Mesenchymal stem cell (in vitro differentiated cells and primary cell): Measurements from ENCODE around the gene MEF2D.

Experiments
- DNase-seq: peaks from one replicate; pipeline ENCODE4 v3.0.0-alpha.2; 2013
- H2AFZ ChIP-seq: one replicate; pipeline ENCODE4 v1.6.1; 2013; ENCODE audit warnings: low read depth, mild to moderate bottlenecking, control low read depth, inconsistent platforms, low read length, moderate library complexity
- H2AK5ac ChIP-seq: 2 replicates; pipeline ENCODE4 v1.6.1; 2013; ENCODE audit warnings: low read length, moderate library complexity, mild to moderate bottlenecking, inconsistent platforms; ENCODE audit not compliant: severe bottlenecking
- H2BK120ac ChIP-seq: one replicate; pipeline ENCODE4 v1.6.1; 2013; ENCODE audit warnings: low read depth, mild to moderate bottlenecking, inconsistent platforms, low read length, moderate library complexity
- H2BK12ac ChIP-seq, 2 experiments: one replicate each; pipeline ENCODE4 v1.6.1; 2013; ENCODE audit warnings: inconsistent platforms in 2 of 2, low read length in 2 of 2, mild to moderate bottlenecking in 2 of 2, moderate library complexity in 2 of 2, control low read depth in 1 of 2
- H2BK15ac ChIP-seq: one replicate; pipeline ENCODE4 v1.6.1; 2013; ENCODE audit warnings: mild to moderate bottlenecking, low read depth, inconsistent platforms; ENCODE audit not compliant: poor library complexity, severe bottlenecking
- H2BK5ac ChIP-seq: 2 replicates; pipeline ENCODE4 v1.6.1; 2013; ENCODE audit warnings: low read depth, mild to moderate bottlenecking, low read length, control low read depth, inconsistent platforms; ENCODE audit not compliant: poor library complexity, severe bottlenecking
- H3K14ac ChIP-seq, 2 experiments: one replicate each; pipeline ENCODE4 v1.6.1; 2013; ENCODE audit warnings: inconsistent platforms in 2 of 2, low read length in 2 of 2, control low read depth in 1 of 2, mild to moderate bottlenecking in 1 of 2, moderate library complexity in 1 of 2
- H3K18ac ChIP-seq, 2 experiments: one replicate each; pipeline ENCODE4 v1.6.1; 2013; ENCODE audit warnings: inconsistent platforms in 2 of 2, low read length in 2 of 2, control low read depth in 1 of 2, low read depth in 1 of 2, mild to moderate bottlenecking in 1 of 2
- H3K23ac ChIP-seq, 2 experiments: one replicate each; pipeline ENCODE4 v1.6.1; 2013; ENCODE audit warnings: inconsistent platforms in 2 of 2, low read length in 2 of 2, mild to moderate bottlenecking in 2 of 2, moderate library complexity in 2 of 2, control low read depth in 1 of 2
- H3K27ac ChIP-seq: 2 replicates; pipeline ENCODE4 v1.5.1; 2013; ENCODE audit warnings: mild to moderate bottlenecking, moderate library complexity, low read length, control low read depth, inconsistent platforms; ENCODE audit not compliant: poor library complexity, severe bottlenecking
- H3K27me3 ChIP-seq, 2 experiments: 2 replicates each; pipeline versions ENCODE4 v1.6.1 to v1.7.0; 2013; ENCODE audit warnings: low read length in 2 of 2, mild to moderate bottlenecking in 2 of 2, moderate library complexity in 2 of 2, control low read depth in 1 of 2, inconsistent platforms in 1 of 2; ENCODE audit not compliant: control insufficient read depth in 1 of 2, insufficient read depth in 1 of 2
- H3K36me3 ChIP-seq, 2 experiments: 2 replicates each; pipeline versions ENCODE4 v1.6.1 to v1.7.0; 2013; ENCODE audit warnings: low read length in 2 of 2, control low read depth in 1 of 2, inconsistent platforms in 1 of 2, low read depth in 1 of 2, mild to moderate bottlenecking in 1 of 2; ENCODE audit not compliant: insufficient read depth in 2 of 2, control insufficient read depth in 1 of 2
- H3K4ac ChIP-seq, 2 experiments: one replicate each; pipeline ENCODE4 v1.6.1; 2013; ENCODE audit warnings: inconsistent platforms in 2 of 2, low read length in 2 of 2, mild to moderate bottlenecking in 2 of 2, moderate library complexity in 2 of 2, control low read depth in 1 of 2, low read depth in 1 of 2
- H3K4me1 ChIP-seq: 2 replicates; pipeline ENCODE4 v1.6.1; 2013; ENCODE audit warnings: low read depth, low read length, control low read depth; ENCODE audit not compliant: control insufficient read depth, insufficient read depth
- H3K4me2 ChIP-seq: 2 replicates; pipeline ENCODE4 v1.6.1; 2013; ENCODE audit warnings: low read length, mild to moderate bottlenecking, inconsistent platforms; ENCODE audit not compliant: poor library complexity, severe bottlenecking
- H3K4me3 ChIP-seq, 2 experiments: 2 replicates each; pipeline versions ENCODE4 v1.5.1 to v1.7.0; 2013; ENCODE audit warnings: low read length in 2 of 2, mild to moderate bottlenecking in 2 of 2, control low read depth in 1 of 2, low read depth in 1 of 2; ENCODE audit not compliant: insufficient read depth in 1 of 2
- H3K79me1 ChIP-seq: replicated peaks from 2 replicates; pipeline ENCODE4 v1.6.1; 2013; ENCODE audit warnings: mild to moderate bottlenecking, control low read depth, low read length, inconsistent platforms; ENCODE audit not compliant: poor library complexity, severe bottlenecking
- H3K9ac ChIP-seq: 2 replicates; pipeline ENCODE4 v1.7.0; 2013; ENCODE audit warnings: mild to moderate bottlenecking, low read length, moderate library complexity
- H3K9me3 ChIP-seq: 2 replicates; pipeline ENCODE4 v1.7.0; 2013; ENCODE audit warnings: mild to moderate bottlenecking, low read length; ENCODE audit not compliant: control insufficient read depth
- H4K8ac ChIP-seq: one replicate; pipeline ENCODE4 v1.6.1; 2013; ENCODE audit warnings: inconsistent platforms, mild to moderate bottlenecking, low read length, moderate library complexity
- H4K91ac ChIP-seq: one replicate; pipeline ENCODE4 v1.6.1; 2013; ENCODE audit warnings: mild to moderate bottlenecking, low read length, inconsistent platforms
- WGBS: methylation state at CpG from one replicate; pipeline ENCODE4 v1.1.7; 2013; ENCODE audit warnings: mixed read lengths; 5-methylcytosine and 5-hydroxymethylcytosine counted together

The MEF2D gene

DNA sequence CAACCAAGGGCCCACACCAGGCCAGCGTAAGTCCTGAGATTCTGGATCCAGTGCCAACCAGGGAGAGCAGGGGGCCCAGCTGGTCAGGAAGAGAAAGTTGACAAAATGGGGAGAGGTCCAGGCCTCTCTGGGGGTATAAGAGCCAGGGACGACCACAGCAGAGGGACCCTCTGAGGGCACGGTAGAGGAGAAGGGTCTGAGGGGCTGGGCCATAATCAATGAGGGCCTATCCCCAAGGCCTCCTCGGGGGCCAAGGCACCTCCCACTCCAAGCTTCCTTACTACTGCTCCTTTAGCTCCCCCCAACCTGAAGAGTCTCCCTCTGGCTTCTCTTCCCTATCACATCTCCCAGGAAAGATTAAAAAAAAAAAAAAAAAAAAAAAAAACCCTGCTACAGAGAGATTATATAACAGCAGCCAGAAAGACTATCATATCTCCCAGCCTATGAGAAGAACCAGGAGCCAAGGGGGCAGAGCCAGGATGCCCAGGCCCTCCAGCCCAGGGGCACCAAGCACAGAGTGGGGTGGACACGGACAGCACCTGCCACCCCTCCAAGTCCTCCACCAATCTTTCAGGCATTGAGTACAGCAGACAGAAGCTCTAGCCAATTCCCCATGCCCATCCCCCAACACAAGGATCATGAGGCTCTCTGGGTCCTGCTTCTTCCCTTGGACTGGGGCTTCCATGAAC, 2.7 kb downstream of the MEF2D start:
- H3K27me3 ChIP-seq = no peaks in the 10 kb centered on the region
- H3K4ac ChIP-seq = peak overlapping the region in 1 of 2 experiments; percentile 6
- H3K4me1 ChIP-seq = peaks cover 48% of the 10 kb centered on the region
- peak overlapping the region; percentile 6 for H2BK15ac ChIP-seq
- H3K9ac ChIP-seq = peak overlapping the region; percentile 24
- H2AK5ac ChIP-seq = no peak overlapping the region
- H3K4me3 ChIP-seq = peak overlapping the region in 1 of 2 experiments; percentile 92
- H3K9me3 ChIP-seq = no peaks in the 10 kb centered on the region
- H3K79me1 ChIP-seq = peaks cover 9% of the 10 kb centered on the region
- H2BK120ac ChIP-seq = no peak overlapping the region
- H3K27ac ChIP-seq = no peak overlapping the region
- H3K18ac ChIP-seq = peak overlapping the region in 1 of 2 experiments; percentile 75
- no peak overlapping the region for H2BK5ac ChIP-seq
- no peak overlapping the region for H2AFZ ChIP-seq
- H3K14ac ChIP-seq = peak overlapping the region in 1 of 2 experiments; percentile 84
- peak overlapping the region in 1 of 2 experiments; percentile 77 for H3K23ac ChIP-seq
- H2BK12ac ChIP-seq = peak overlapping the region in 1 of 2 experiments; percentile 48
- peak overlapping the region; percentile 45 for H3K4me2 ChIP-seq
- peaks cover 9 to 14% of the 10 kb centered on the region in 2 experiments for H3K36me3 ChIP-seq
- no peak overlapping the region for H4K91ac ChIP-seq
- no peak for DNase-seq
- 74% methylated on average over 4 of the region's 5 CpGs for WGBS
- H4K8ac ChIP-seq = no peak overlapping the region

DNA sequence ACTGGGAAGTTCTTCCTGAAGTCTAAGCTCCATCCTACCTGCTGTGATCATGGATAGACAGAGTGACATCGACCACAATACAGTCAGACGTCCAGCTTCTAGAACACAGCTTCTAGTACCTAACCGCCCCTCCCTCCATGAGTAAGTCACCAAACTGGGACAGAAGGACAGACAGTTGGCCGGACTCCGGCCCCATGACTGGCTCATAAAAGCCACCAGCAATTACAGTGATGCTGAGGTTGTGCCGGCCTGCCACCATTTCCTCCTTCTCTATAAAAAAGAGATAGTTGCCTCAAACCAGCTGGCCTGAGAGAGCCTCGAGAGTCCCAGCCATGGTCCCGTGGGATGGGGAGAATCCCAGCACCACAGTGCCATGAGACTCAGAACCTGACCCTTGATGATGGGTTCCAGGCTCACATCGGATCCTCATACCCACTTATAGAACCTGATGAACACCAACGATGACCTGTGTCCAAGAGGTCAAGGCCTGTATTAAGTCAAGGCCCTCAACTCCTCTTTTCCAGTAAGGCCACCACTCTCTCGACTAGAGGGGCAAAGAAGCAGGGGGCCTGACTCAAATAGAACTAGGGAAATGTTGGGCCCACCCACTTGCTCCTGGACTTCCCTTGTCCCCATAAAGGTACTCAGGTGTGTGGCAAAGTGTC, 3.4 kb downstream of the MEF2D start:
- Histone ChIP-seq H2AK5ac (no peak overlapping the region), H3K4me1 (peaks cover 46% of the 10 kb centered on the region), H3K79me1 (peaks cover 9% of the 10 kb centered on the region), H3K4me3 (peak overlapping the region in 1 of 2 experiments; percentile 60), H3K9ac (peak overlapping the region; percentile 60), H4K8ac (no peak overlapping the region), H2BK120ac (no peak overlapping the region), H3K14ac (no peak overlapping the region), H4K91ac (no peak overlapping the region), H3K4me2 (no peak overlapping the region), H3K18ac (no peak overlapping the region), H3K23ac (peak overlapping the region in 1 of 2 experiments; percentile 77), H3K36me3 (peaks cover 10 to 20% of the 10 kb centered on the region in 2 experiments), H3K27ac (no peak overlapping the region), H2BK5ac (no peak overlapping the region), H3K27me3 (no peaks in the 10 kb centered on the region), H2AFZ (no peak overlapping the region), H2BK15ac (peak overlapping the region; percentile 6), H3K4ac (no peak overlapping the region), H2BK12ac (no peak overlapping the region), H3K9me3 (no peaks in the 10 kb centered on the region)
- 89% methylated on average over 11 of the region's 11 CpGs for WGBS
- DNase-seq = no peak

DNA sequence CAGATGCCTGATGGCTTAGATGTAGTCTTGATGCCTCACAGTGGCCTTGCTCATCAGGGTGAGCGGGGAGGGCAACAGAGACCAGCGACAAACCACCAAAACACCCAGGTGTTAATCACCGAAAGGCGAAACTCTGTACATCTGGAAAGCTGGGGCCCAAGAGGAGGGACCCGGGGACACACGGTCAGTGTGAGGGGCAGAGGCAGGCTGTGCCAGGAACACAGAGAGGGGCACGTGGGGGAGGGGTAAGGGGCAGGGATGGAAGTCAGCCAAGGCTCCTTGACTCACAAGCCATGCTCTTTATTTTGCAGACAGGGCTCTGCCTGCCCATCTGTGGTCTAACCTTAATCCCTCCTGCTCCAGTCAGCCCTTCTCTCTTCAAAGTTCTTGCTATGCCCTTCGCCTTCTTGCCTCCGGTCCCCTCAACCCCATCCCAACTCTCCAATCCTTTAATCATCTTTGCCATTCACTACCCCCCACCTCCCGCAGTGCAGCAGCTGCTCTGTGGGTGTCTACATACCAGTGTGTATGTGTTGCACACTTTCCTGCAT, 4.3 kb downstream of the MEF2D start:
- DNase-seq = no peak
- H2BK12ac ChIP-seq = no peak overlapping the region
- H3K36me3 ChIP-seq = peaks cover 18 to 24% of the 10 kb centered on the region in 2 experiments
- peaks cover 46% of the 10 kb centered on the region for H3K4me1 ChIP-seq
- H2AK5ac ChIP-seq = no peak overlapping the region
- no peak overlapping the region for H2BK15ac ChIP-seq
- peak overlapping the region; percentile 8 for H3K4me2 ChIP-seq
- peak overlapping the region in 1 of 2 experiments; percentile 14 for H3K18ac ChIP-seq
- H3K9me3 ChIP-seq = no peaks in the 10 kb centered on the region
- H3K9ac ChIP-seq = peak overlapping the region; percentile 60
- peak overlapping the region; percentile 3 for H3K27ac ChIP-seq
- H3K79me1 ChIP-seq = peaks cover 14% of the 10 kb centered on the region
- H3K23ac ChIP-seq = no peak overlapping the region
- H3K4ac ChIP-seq = no peak overlapping the region
- no peak overlapping the region for H2BK120ac ChIP-seq
- peak overlapping the region in 1 of 2 experiments; percentile 60 for H3K4me3 ChIP-seq
- no peak overlapping the region for H2BK5ac ChIP-seq
- H3K27me3 ChIP-seq = no peaks in the 10 kb centered on the region
- no peak overlapping the region for H4K91ac ChIP-seq
- no peak overlapping the region for H4K8ac ChIP-seq
- H3K14ac ChIP-seq = peak overlapping the region in 1 of 2 experiments; percentile 2
- WGBS = 75% methylated on average over 10 of the region's 10 CpGs
- no peak overlapping the region for H2AFZ ChIP-seq
